PC-3 (cell line): ENCODE data around the gene IL24. TPM values are rescaled to one million over a fixed set of nuclear protein-coding genes. Genes with fewer than 3 reads are reported as not detected.

Source experiments
- ATAC-seq: fragments of 200-7000 bp; cut with Tn5 transposase; 2 replicates; pipeline ENCODE4 v1.9.1; 2020; ENCODE audit warnings: mild to moderate bottlenecking, moderate library complexity
- BruUV-seq: library from RNA; stranded (reverse); fragments of 400-500 nt; replicated peaks from 2 replicates; lab custom pipeline; 2021; lab: Mats Ljungman, UMichigan
- CTCF ChIA-PET: fragments of 300-600 bp; sonication (Branson Sonifier 250); formaldehyde crosslinking; loops from one replicate; lab custom pipeline; 2022; ENCODE audit warnings: antibody characterized with exemption; lab: Charles Lee
- POLR2A ChIA-PET: fragments of 300-600 bp; sonication (Branson Sonifier 250); formaldehyde crosslinking; loops from one replicate; lab custom pipeline; 2022; ENCODE audit warnings: antibody characterized with exemption; ENCODE audit not compliant: unreplicated experiment; lab: Charles Lee
- DNase-seq: peaks from one replicate; pipeline ENCODE4 v3.0.0-alpha.2; 2015
- H2AFZ ChIP-seq: fragments of 300-600 bp; sonication (generic); 2 replicates; pipeline ENCODE4 v1.6.0; 2016; ENCODE audit warnings: antibody characterized with exemption, low read length
- H3F3A ChIP-seq: fragments of 300-600 bp; sonication (generic); one replicate; pipeline ENCODE4 v1.6.0; 2017; ENCODE audit warnings: antibody characterized with exemption, low read length, control low read depth, mild to moderate bottlenecking; ENCODE audit not compliant: unreplicated experiment
- H3K27ac ChIP-seq: fragments of 300-600 bp; sonication (generic); 2 replicates; pipeline ENCODE4 v1.5.1; 2016; ENCODE audit warnings: mild to moderate bottlenecking, low read length
- H3K27me3 ChIP-seq: fragments of 300-600 bp; sonication (generic); 2 replicates; pipeline ENCODE4 v1.6.1; 2016; ENCODE audit warnings: low read length, mixed read lengths
- H3K36me3 ChIP-seq: fragments of 300-600 bp; sonication (generic); 2 replicates; pipeline ENCODE4 v1.6.1; 2016; ENCODE audit warnings: low read depth, mixed run types, low read length, mixed read lengths
- H3K4me1 ChIP-seq: fragments of 300-600 bp; sonication (generic); 2 replicates; pipeline ENCODE4 v1.5.1; 2016; ENCODE audit warnings: low read length; ENCODE audit not compliant: insufficient read depth
- H3K4me2 ChIP-seq: fragments of 300-600 bp; sonication (generic); 2 replicates; pipeline ENCODE4 v1.6.0; 2016; ENCODE audit warnings: low read length
- H3K4me3 ChIP-seq: fragments of 300-600 bp; sonication (generic); 2 replicates; pipeline ENCODE4 v1.5.1; 2016; ENCODE audit warnings: mild to moderate bottlenecking, low read length, mixed read lengths
- H3K79me2 ChIP-seq: fragments of 300-600 bp; sonication (generic); 2 replicates; pipeline ENCODE4 v1.6.1; 2017; ENCODE audit warnings: low read length, mixed read lengths
- H3K9ac ChIP-seq: fragments of 300-600 bp; sonication (generic); 2 replicates; pipeline ENCODE4 v1.6.0; 2016; ENCODE audit warnings: mild to moderate bottlenecking, low read length
- H3K9me2 ChIP-seq: fragments of 300-600 bp; sonication (generic); replicated peaks from 2 replicates; pipeline ENCODE4 v1.6.1; 2016; ENCODE audit warnings: mixed run types, low read length, mixed read lengths
- H3K9me3 ChIP-seq: fragments of 300-600 bp; sonication (generic); 2 replicates; pipeline ENCODE4 v1.6.1; 2016; ENCODE audit warnings: low read length, mixed read lengths
- H4K20me1 ChIP-seq: fragments of 300-600 bp; sonication (generic); 2 replicates; pipeline ENCODE4 v1.6.1; 2016; ENCODE audit warnings: low read length, mixed read lengths
- EZH2 ChIP-seq: fragments of 300-600 bp; sonication (generic); IDR thresholded peaks from one replicate; pipeline ENCODE4 v1.6.1; 2017; ENCODE audit warnings: antibody characterized with exemption, mild to moderate bottlenecking, low read length; ENCODE audit not compliant: unreplicated experiment
- EZH2phosphoT487 ChIP-seq: fragments of 300-600 bp; sonication (generic); IDR thresholded peaks from 2 replicates; pipeline ENCODE4 v1.6.1; 2018; ENCODE audit warnings: mild to moderate bottlenecking, antibody characterized with exemption, low read length, borderline replicate concordance
- intact Hi-C: fragments of 100-400 bp; cut with micrococcal nuclease; formaldehyde crosslinking; loops from 2 replicates; pipeline ENCODE4 v1.9.0; 2023
- total RNA-seq: library from RNA; depleted of rRNA; stranded (reverse); fragments of >200 nt; gene quantifications from 2 replicates; pipeline ENCODE4 v1.2.3, GENCODE V29; 2014
- TF ChIP-seq, protein P1 (sequence below): fragments of 300-600 bp; sonication (generic); conservative IDR thresholded peaks from 2 replicates; pipeline ENCODE4 v1.5.1; 2017; ENCODE audit warnings: antibody characterized with exemption, low read depth, mild to moderate bottlenecking, low read length

Gene IL24
- total RNA-seq, 1 experiment from 2014 or later = 1.9 TPM

DNA sequence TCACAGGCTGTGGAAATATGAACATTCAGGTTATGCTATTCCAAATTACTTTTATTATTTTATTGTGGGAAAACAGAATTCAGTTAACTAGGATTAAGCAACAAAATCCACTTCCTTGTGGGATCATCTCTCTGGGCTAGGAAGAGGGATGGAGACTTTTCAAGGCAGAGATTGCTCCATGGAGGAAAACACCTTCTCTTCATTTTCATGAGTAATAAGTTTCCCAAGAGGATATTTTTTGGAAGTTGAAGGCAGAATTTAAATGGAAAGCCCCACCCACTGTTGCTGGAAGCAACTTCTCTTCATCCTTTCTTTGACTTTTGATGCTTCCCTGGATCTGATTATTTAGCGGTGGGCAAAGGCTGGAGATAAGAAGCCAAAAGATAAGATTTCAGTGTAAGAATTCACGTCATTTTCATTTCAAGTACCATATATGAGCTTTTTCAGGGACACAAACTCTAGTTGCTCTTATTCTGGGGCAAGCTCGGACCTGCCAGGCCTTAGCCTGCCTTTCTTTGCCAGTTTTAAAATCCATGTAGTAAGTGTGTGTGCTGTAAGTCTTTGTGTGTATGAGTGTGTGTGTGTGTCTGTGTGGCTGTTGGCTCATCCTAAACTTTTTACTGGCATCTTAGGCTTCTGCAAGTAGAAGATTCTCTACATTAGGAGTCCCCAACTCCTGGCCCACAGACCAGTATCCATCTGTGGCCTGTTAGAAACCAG, 11.7 kb upstream of the IL24 start:
- ChIA-PET POLR2A (interaction anchor here (0.6 kb wide), 1 partner anchor 24 kb away, joined by 3 read pairs; no protein-coding TSS in a partner anchor), CTCF (no interaction called here)
- no peaks in the 10 kb centered on the region for H3K79me2 ChIP-seq
- DNase-seq = no peak
- H2AFZ ChIP-seq = no peak overlapping the region
- no peak overlapping the region for H3K4me2 ChIP-seq
- peaks cover 34% of the 10 kb centered on the region for H3K4me1 ChIP-seq
- no peak overlapping the region for H3K4me3 ChIP-seq
- intact Hi-C loops = no loop called here
- no peaks in the 10 kb centered on the region for H4K20me1 ChIP-seq
- H3K9ac ChIP-seq = no peak overlapping the region
- peaks cover 5% of the 10 kb centered on the region for H3F3A ChIP-seq
- H3K9me3 ChIP-seq = no peaks in the 10 kb centered on the region
- no peaks in the 10 kb centered on the region for H3K36me3 ChIP-seq
- H3K27ac ChIP-seq = no peak overlapping the region
- H3K9me2 ChIP-seq = no peaks in the 10 kb centered on the region
- TF ChIP-seq, protein P1, sequence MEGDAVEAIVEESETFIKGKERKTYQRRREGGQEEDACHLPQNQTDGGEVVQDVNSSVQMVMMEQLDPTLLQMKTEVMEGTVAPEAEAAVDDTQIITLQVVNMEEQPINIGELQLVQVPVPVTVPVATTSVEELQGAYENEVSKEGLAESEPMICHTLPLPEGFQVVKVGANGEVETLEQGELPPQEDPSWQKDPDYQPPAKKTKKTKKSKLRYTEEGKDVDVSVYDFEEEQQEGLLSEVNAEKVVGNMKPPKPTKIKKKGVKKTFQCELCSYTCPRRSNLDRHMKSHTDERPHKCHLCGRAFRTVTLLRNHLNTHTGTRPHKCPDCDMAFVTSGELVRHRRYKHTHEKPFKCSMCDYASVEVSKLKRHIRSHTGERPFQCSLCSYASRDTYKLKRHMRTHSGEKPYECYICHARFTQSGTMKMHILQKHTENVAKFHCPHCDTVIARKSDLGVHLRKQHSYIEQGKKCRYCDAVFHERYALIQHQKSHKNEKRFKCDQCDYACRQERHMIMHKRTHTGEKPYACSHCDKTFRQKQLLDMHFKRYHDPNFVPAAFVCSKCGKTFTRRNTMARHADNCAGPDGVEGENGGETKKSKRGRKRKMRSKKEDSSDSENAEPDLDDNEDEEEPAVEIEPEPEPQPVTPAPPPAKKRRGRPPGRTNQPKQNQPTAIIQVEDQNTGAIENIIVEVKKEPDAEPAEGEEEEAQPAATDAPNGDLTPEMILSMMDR = no peak
- TF ChIP-seq EZH2phosphoT487 (no peak), EZH2 (no peak)
- BruUV-seq = no TSS peak
- no peak for ATAC-seq
- H3K27me3 ChIP-seq = no peaks in the 10 kb centered on the region

DNA sequence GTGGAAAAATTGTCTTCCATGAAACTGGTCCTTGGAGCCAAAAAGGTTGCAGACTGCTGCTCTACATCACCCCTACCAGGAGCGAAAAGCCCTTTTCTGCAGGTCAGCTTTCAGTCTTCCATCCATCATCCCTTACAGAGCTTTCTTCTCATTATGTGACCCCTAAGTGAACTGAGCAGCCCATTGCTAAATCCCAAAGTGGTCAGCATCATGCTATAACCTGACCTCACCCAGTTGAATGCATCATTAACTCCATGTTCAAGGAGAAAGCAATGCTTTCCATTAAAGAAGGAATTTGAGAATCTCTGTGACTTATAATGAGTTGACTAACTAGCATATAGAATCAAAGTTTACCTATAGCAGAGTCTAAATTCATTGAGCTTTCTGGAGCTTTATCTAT, 10.4 kb upstream of the IL24 start:
- ChIA-PET CTCF (interaction anchor here (0.6 kb wide), 1 partner anchor 32 kb away, joined by 5 read pairs; no protein-coding TSS in a partner anchor), POLR2A (no interaction called here)
- Histone ChIP-seq H3K4me1 (peaks cover 46% of the 10 kb centered on the region), H3K9me3 (no peaks in the 10 kb centered on the region), H3K4me3 (no peak overlapping the region), H3K27ac (peak overlapping the region; percentile 28; the same call in 1 of the 2 replicates), H3K36me3 (no peaks in the 10 kb centered on the region), H4K20me1 (no peaks in the 10 kb centered on the region), H3K4me2 (no peak overlapping the region), H2AFZ (no peak overlapping the region), H3K79me2 (no peaks in the 10 kb centered on the region), H3K9me2 (no peaks in the 10 kb centered on the region), H3K27me3 (no peaks in the 10 kb centered on the region), H3K9ac (no peak overlapping the region), H3F3A (peaks cover 5% of the 10 kb centered on the region)
- DNase-seq (no peak), ATAC-seq (no peak)
- BruUV-seq = no TSS peak
- intact Hi-C loops = no loop called here
- TF ChIP-seq EZH2phosphoT487 (no peak), EZH2 (no peak)
- TF ChIP-seq, protein P1 = no peak

DNA sequence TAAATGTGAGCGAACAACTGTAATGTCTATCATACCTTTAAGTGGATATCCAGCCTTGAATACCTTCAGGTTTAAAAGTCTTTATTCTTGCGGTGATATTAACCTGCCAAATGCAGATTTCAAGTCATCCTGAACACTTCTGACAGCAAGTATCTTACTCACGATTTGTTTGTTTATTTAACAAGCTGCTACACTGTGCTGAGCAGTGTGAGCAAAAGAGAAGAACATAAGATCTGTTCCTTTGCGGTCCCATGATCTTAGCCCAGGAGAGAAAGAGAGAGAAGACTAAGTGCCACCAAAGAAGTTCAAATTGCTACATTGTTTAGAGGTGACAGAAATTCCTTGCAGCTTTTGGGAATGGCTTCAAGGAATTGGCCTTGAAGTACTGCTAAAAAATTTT, 9.5 kb upstream of the IL24 start:
- Histone ChIP-seq H3K27me3 (no peaks in the 10 kb centered on the region), H4K20me1 (no peaks in the 10 kb centered on the region), H3K9ac (peak overlapping the region; percentile 14), H3K4me3 (peak overlapping the region; percentile 0; the same call in 1 of the 2 replicates), H3K4me1 (peaks cover 53% of the 10 kb centered on the region), H3K79me2 (no peaks in the 10 kb centered on the region), H3K9me3 (no peaks in the 10 kb centered on the region), H3K4me2 (peak overlapping the region; percentile 38), H3F3A (peaks cover 5% of the 10 kb centered on the region), H3K9me2 (no peaks in the 10 kb centered on the region), H3K36me3 (no peaks in the 10 kb centered on the region), H3K27ac (peak overlapping the region; percentile 28), H2AFZ (peak overlapping the region; percentile 17)
- POLR2A ChIA-PET = interaction anchor here (0.7 to 1.0 kb wide), 2 partner anchors 13 to 22 kb away, joined by 3 to 4 read pairs; no protein-coding TSS in a partner anchor
- intact Hi-C loops = no loop called here
- BruUV-seq = no TSS peak
- peak; percentile 71 for DNase-seq
- peak; percentile 38 for ATAC-seq
- CTCF ChIA-PET = interaction anchor here (0.7 to 0.9 kb wide), 2 partner anchors 22 to 26 kb away, joined by 3 read pairs; no protein-coding TSS in a partner anchor
- TF ChIP-seq EZH2phosphoT487 = no peak
- no peak for TF ChIP-seq EZH2
- TF ChIP-seq, protein P1 = no peak
